GM06990 (cell line): ENCODE results near the gene ABCC4.
A peak's percentile ranks its signal among the peaks of the same experiment; 100 is the strongest.

ENCODE experiments used
- DNase-seq: peaks from one replicate; pipeline ENCODE4 v3.0.0-alpha.2; 2011; ENCODE audit not compliant: insufficient read length; ENCODE audit errors: extremely low read depth
- H3K27me3 ChIP-seq: replicated peaks from 2 replicates; pipeline ENCODE4 v1.6.0; 2011; ENCODE audit warnings: low read length; ENCODE audit not compliant: control insufficient read depth, insufficient read depth
- H3K36me3 ChIP-seq: 2 replicates; pipeline ENCODE4 v1.5.1; 2011; ENCODE audit warnings: low read length; ENCODE audit not compliant: control insufficient read depth, insufficient read depth
- H3K4me3 ChIP-seq: replicated peaks from 2 replicates; pipeline ENCODE4 v1.5.1; 2011; ENCODE audit warnings: low read depth, mild to moderate bottlenecking, control low read depth, low read length
- CTCF ChIP-seq: IDR thresholded peaks from 2 replicates; pipeline ENCODE4 v1.5.1; 2011; ENCODE audit warnings: low read length, control low read depth, mild to moderate bottlenecking, inconsistent platforms; ENCODE audit not compliant: insufficient read depth, poor library complexity, severe bottlenecking

The ABCC4 gene

DNA sequence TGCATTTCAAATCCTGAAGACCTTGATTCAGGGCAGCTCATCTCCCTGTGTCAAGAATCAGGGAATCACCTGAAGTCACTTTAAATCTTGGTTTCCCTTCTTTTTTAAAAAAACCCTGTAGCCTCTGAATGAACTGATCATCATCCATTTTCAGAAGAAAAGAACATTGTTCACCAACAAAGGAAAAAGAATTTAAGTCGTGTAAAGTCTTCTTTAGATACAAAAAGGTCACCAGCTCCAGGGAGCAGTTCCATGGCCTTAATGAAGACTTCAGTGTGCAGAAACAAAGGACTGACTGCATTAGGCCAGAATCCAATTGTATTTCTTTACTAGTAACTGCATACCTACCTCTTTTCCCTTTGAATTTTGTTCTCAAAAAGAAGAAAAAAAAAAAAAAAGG, 245.0 kb downstream of the ABCC4 start:
- Histone ChIP-seq H3K27me3 (no peaks in the 10 kb centered on the region), H3K4me3 (no peak overlapping the region), H3K36me3 (no peaks in the 10 kb centered on the region; the same call in none of the 2 replicates)
- TF ChIP-seq CTCF: no peak
- no peak for DNase-seq

DNA sequence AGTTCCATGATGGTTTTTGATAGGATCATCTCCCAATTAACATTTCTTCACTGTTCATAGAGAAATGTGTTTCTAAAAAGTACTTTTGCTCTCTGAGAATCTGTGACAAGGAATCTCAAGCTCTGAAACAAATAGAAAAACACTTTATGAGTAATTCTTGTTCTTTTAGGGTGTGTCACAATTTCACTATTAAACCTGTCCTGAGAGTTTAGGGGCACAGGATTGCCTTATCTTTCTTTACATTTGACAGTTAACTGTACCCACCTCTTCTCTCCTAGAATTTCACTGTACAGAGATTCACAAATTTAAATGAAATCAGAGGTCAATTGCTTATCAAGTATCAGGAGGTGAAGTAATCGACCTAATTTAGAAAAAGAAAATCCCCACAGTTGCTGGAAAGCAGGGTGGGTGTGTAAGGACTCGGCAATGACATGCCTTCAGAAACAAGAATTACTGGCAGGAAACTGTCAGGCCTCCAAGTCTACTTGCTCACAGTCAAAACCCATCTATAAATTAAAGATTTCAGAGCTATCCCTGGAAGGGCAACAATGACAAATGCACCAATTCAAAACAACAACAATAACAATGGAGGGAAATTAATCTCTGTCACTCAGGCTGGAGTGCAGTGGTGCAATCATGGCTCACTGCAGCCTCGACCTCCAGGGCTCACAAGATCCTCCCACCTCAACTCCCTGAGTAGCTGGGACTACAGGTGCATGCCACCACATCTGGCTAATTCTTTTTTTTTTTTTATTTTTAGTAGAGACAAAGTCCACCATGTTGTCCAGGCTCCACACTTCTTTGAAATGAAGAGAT, 250.2 kb downstream of the ABCC4 start:
- Histone ChIP-seq H3K27me3 (no peaks in the 10 kb centered on the region), H3K4me3 (no peak overlapping the region), H3K36me3 (no peaks in the 10 kb centered on the region; the same call in none of the 2 replicates)
- TF ChIP-seq CTCF: no peak
- DNase-seq: peak; percentile 15

GRCh38 chr13:95049772-95050171, 251.5 kb downstream of the ABCC4 start:
- TF ChIP-seq CTCF: no peak
- no peaks in the 10 kb centered on the region; the same call in none of the 2 replicates for H3K36me3 ChIP-seq
- no peak for DNase-seq
- no peaks in the 10 kb centered on the region for H3K27me3 ChIP-seq
- no peak overlapping the region for H3K4me3 ChIP-seq

- Histone ChIP-seq H3K27me3 (no peaks in the 10 kb centered on the region), H3K4me3 (no peak overlapping the region), H3K36me3 (peaks cover 7% of the 10 kb centered on the region)
- no peak for DNase-seq
- TF ChIP-seq CTCF: no peak
Observed at GRCh38 chr13:95044452-95045205, 256.6 kb downstream of the ABCC4 start.

DNA sequence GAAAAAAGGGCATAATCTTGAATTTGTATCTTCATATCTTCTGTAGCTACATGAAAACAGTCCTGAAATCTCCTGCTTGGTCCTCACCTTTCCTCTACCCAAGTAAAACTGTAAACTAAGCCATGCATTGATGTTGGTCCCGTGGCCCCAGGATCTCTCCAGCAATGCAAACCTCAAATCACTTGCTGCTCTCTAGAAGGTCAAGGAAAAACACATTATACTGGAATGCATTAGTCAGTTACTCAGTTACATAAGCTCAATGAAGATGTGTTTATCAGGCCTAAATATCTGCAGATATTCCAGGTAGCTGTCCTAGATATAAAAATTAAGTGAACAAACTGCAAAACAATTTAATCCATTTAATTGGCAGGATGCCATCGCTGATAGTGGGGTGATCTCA, 261.8 kb downstream of the ABCC4 start:
- no peak for DNase-seq
- TF ChIP-seq CTCF: no peak
- no peak overlapping the region for H3K4me3 ChIP-seq
- no peaks in the 10 kb centered on the region for H3K27me3 ChIP-seq
- peaks cover 12% of the 10 kb centered on the region for H3K36me3 ChIP-seq
